Fibroblast of villous mesenchyme (primary cell): Measurements from ENCODE around the gene ZC3H15. TPM values are rescaled to one million over a fixed set of nuclear protein-coding genes. Genes with fewer than 3 reads are reported as not detected.

ENCODE experiments used
- DNase-seq: peaks from one replicate; pipeline ENCODE4 v3.0.0-alpha.2; 2010; ENCODE audit warnings: low read depth
- H3K4me3 ChIP-seq: 2 replicates; pipeline ENCODE4 v1.5.1; 2011; ENCODE audit warnings: low read depth, mild to moderate bottlenecking, low read length
- CTCF ChIP-seq: IDR thresholded peaks from 2 replicates; pipeline ENCODE4 v1.5.1; 2012; ENCODE audit warnings: low read depth, mild to moderate bottlenecking, low read length; ENCODE audit not compliant: insufficient read depth
- total RNA-seq: library from RNA; depleted of rRNA; stranded (reverse); fragments of >200 nt; gene quantifications from 2 replicates; pipeline ENCODE4 v1.2.3, GENCODE V29; 2012

The ZC3H15 gene
- total RNA-seq, 1 donor: 84.2 TPM

DNA sequence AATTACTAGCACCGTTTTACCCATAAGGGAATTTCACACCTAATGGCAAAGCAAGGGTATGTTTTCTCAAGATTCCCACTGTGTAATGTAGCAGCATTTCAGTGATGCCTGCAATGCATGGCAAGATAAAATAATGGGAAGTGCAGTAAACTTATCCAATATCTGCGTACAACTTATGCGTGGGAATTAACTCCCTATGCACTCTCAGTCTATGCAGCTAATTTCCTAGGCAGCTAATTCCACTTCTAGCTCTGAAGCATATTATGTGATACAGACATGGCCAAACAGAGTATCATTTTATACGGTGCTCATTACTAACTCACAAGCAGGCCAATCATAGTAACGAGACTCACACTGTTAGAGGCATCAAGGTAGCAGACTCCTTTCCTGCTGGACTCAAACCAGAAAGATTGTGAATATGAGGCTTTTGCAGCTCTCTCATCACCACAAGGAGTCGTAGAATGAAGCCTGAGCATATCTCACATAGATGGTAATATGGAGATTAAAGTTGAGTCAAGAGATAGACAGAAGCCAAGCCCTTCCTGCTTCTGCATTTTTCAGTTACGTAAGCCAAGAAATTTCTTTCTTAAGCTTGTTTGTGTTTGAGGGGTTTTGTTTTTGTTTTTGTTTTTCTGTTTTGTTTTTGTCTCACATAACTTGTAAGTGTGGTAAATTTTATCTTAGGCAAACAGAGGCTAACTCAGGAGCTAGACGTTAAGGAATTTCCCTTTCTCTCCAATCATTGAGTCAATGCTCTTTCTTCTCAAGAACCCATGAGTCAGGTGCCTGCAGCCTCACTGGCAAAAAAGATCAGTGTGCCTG lies 69.0 kb downstream of the ZC3H15 start:
- peak; percentile 37 for DNase-seq
- H3K4me3 ChIP-seq: no peak overlapping the region
- TF ChIP-seq CTCF: peak; percentile 31

GRCh38 chr2:186558512-186559276 lies 72.6 kb downstream of the ZC3H15 start:
- H3K4me3 ChIP-seq: no peak overlapping the region
- no peak for TF ChIP-seq CTCF
- DNase-seq: peak; percentile 32

Other genes with a start within 250 kb of the ZC3H15 start
- gene ITGAV, start 103.8 kb downstream of the ZC3H15 start, total RNA-seq: 260 and 417 TPM in 2 replicates
- 20.0 and 29.4 TPM in 2 replicates for gene FAM171B, start 207.8 kb downstream of the ZC3H15 start, total RNA-seq